Measurements from ENCODE around the gene PLEKHM3. TPM values are rescaled to one million over a fixed set of nuclear protein-coding genes. Genes with fewer than 3 reads are reported as not detected.

Gene PLEKHM3
- total and polyA plus RNA-seq, 2 experiments from 2014 or later = 6.7 to 8.0 TPM

GRCh38 chr2:207934720-207935119, 90.6 kb downstream of the PLEKHM3 start:
- Histone ChIP-seq H3K27me3 (no peaks in the 10 kb centered on the region), H3K36me3 (no peaks in the 10 kb centered on the region), H3K4me1 (ENCODE audit: low read depth) (peaks cover 18% of the 10 kb centered on the region), H3K27ac (no peak overlapping the region), H3K4me3 (no peak overlapping the region), H3K9me3 (ENCODE audit: low read depth) (no peaks in the 10 kb centered on the region)
- TF ChIP-seq, protein P1, sequence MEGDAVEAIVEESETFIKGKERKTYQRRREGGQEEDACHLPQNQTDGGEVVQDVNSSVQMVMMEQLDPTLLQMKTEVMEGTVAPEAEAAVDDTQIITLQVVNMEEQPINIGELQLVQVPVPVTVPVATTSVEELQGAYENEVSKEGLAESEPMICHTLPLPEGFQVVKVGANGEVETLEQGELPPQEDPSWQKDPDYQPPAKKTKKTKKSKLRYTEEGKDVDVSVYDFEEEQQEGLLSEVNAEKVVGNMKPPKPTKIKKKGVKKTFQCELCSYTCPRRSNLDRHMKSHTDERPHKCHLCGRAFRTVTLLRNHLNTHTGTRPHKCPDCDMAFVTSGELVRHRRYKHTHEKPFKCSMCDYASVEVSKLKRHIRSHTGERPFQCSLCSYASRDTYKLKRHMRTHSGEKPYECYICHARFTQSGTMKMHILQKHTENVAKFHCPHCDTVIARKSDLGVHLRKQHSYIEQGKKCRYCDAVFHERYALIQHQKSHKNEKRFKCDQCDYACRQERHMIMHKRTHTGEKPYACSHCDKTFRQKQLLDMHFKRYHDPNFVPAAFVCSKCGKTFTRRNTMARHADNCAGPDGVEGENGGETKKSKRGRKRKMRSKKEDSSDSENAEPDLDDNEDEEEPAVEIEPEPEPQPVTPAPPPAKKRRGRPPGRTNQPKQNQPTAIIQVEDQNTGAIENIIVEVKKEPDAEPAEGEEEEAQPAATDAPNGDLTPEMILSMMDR (IDR thresholded peaks at IDR 0.05; ENCODE audit: low read depth, low read length) = no peak
- peak in 1 of 2 donors; percentile 6 for DNase-seq (ENCODE audit: low read depth in 1 of 2, low spot score in 1 of 2)

DNA sequence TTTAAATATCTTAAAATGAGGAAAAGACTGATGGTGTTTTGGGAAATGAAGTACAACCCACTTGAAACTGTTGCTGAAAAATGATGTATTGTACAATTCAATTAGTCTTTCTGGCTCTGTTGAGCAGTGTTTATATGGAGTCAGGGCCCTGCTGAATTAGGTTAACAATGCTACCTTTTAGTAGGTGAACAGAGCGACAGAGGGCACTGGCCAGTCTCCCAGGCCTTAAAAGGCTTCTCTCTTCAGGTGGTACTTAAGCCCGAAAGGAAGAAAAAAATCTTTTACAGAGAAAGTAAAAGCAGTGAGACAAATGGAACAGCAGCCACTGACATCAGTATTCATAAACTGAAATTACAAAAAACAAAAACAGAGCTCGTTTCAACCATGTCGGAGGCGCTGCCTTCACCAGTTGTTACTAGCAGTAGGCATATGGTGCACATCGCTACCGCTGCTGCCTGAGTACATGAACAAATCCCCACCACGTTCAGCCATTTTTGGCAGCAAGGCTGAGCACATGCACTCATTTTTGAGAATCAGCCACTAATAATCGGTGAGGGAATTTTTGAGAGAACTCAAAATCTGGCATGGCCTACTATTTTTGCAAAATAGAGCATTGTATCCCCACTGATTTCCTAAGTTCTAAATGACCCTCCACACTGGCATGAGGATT, 91.8 kb downstream of the PLEKHM3 start:
- no peak for DNase-seq (ENCODE audit: low read depth in 1 of 2, low spot score in 1 of 2)
- TF ChIP-seq, protein P1 (IDR thresholded peaks at IDR 0.05; ENCODE audit: low read depth, low read length) = no peak
- no peak overlapping the region for H3K4me3 ChIP-seq
- H3K4me1 ChIP-seq (ENCODE audit: low read depth) = peaks cover 12% of the 10 kb centered on the region
- H3K27ac ChIP-seq = no peak overlapping the region
- H3K36me3 ChIP-seq = no peaks in the 10 kb centered on the region
- H3K9me3 ChIP-seq (ENCODE audit: low read depth) = no peaks in the 10 kb centered on the region
- no peaks in the 10 kb centered on the region for H3K27me3 ChIP-seq

GRCh38 chr2:207932106-207932505, 93.2 kb downstream of the PLEKHM3 start:
- H3K4me1 ChIP-seq (ENCODE audit: low read depth) = peaks cover 12% of the 10 kb centered on the region
- H3K27me3 ChIP-seq = no peaks in the 10 kb centered on the region
- no peak for DNase-seq (ENCODE audit: low read depth in 1 of 2, low spot score in 1 of 2)
- TF ChIP-seq, protein P1 (IDR thresholded peaks at IDR 0.05; ENCODE audit: low read depth, low read length) = no peak
- no peaks in the 10 kb centered on the region for H3K36me3 ChIP-seq
- no peak overlapping the region for H3K27ac ChIP-seq
- no peak overlapping the region for H3K4me3 ChIP-seq
- H3K9me3 ChIP-seq (ENCODE audit: low read depth) = no peaks in the 10 kb centered on the region

DNA sequence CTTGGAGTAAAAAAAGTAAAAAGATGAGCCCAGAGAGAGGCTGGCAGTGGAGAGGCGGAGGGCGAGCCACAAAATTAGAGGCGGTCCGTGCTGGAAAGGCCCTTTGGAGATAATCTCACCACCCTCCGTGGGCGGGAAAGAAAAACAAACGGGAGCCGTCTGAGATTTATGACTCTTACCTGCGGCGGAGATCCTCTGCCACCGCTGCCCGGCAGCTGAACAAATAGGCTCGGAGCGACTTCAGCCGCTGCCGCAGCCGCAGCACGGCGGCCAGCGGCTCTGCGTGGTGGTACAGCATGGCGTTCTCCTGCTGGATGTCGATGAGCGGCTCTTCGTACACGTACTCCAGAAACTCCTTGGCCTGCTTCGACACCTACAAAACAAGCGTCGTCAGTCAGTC, 94.6 kb downstream of the PLEKHM3 start:
- Histone ChIP-seq H3K27me3 (no peaks in the 10 kb centered on the region), H3K27ac (no peak overlapping the region), H3K4me1 (ENCODE audit: low read depth) (peaks cover 12% of the 10 kb centered on the region), H3K36me3 (no peaks in the 10 kb centered on the region), H3K9me3 (ENCODE audit: low read depth) (no peaks in the 10 kb centered on the region), H3K4me3 (no peak overlapping the region)
- DNase-seq (ENCODE audit: low read depth in 1 of 2, low spot score in 1 of 2) = no peak
- TF ChIP-seq, protein P1 (IDR thresholded peaks at IDR 0.05; ENCODE audit: low read depth, low read length) = no peak

GRCh38 chr2:207929923-207930322, 95.4 kb downstream of the PLEKHM3 start:
- H3K27me3 ChIP-seq = no peaks in the 10 kb centered on the region
- peaks cover 7% of the 10 kb centered on the region for H3K4me1 ChIP-seq (ENCODE audit: low read depth)
- TF ChIP-seq, protein P1 (IDR thresholded peaks at IDR 0.05; ENCODE audit: low read depth, low read length) = no peak
- H3K27ac ChIP-seq = no peak overlapping the region
- no peaks in the 10 kb centered on the region for H3K9me3 ChIP-seq (ENCODE audit: low read depth)
- H3K4me3 ChIP-seq = no peak overlapping the region
- H3K36me3 ChIP-seq = no peaks in the 10 kb centered on the region
- DNase-seq (ENCODE audit: low read depth in 1 of 2, low spot score in 1 of 2) = no peak
